DND-41 (cell line): ENCODE data around the gene STAM.
"Not testable (repeated sequence)": the region's sequence is repeated elsewhere in the genome, so short reads cannot be mapped to it uniquely, and the experiment has no call there.

Source experiments
- ATAC-seq: fragments of 200-7000 bp; cut with Tn5 transposase; 3 replicates; pipeline ENCODE4 v1.9.1; 2021; ENCODE audit warnings: low read depth; ENCODE audit not compliant: insufficient read depth
- DNase-seq: peaks from one replicate; pipeline ENCODE4 v3.0.0-alpha.2; 2020
- H2AFZ ChIP-seq: 2 replicates; pipeline ENCODE4 v1.6.0; 2012; ENCODE audit warnings: low read depth, low read length
- H3K27ac ChIP-seq: 2 replicates; pipeline ENCODE4 v1.5.1; 2012; ENCODE audit warnings: low read length, inconsistent platforms
- H3K27me3 ChIP-seq: fragments of 200-600 bp; sonication (generic); 2 replicates; pipeline ENCODE4 v1.6.0; 2012; ENCODE audit warnings: low read length, mild to moderate bottlenecking, inconsistent platforms; ENCODE audit not compliant: insufficient read depth, poor library complexity
- H3K36me3 ChIP-seq: 2 replicates; pipeline ENCODE4 v1.5.1; 2012; ENCODE audit warnings: low read length, inconsistent platforms; ENCODE audit not compliant: insufficient read depth
- H3K4me1 ChIP-seq: 2 replicates; pipeline ENCODE4 v1.5.1; 2012; ENCODE audit warnings: mild to moderate bottlenecking, low read length; ENCODE audit not compliant: insufficient read depth
- H3K4me2 ChIP-seq: 2 replicates; pipeline ENCODE4 v1.6.0; 2012; ENCODE audit warnings: mild to moderate bottlenecking, moderate library complexity, low read length, inconsistent platforms; ENCODE audit not compliant: insufficient read depth
- H3K4me3 ChIP-seq, 2 experiments: fragments of 200-600 bp in 1 of 2; shearing (Covaris generic) in 1 of 2; 2 replicates each; pipeline ENCODE4 v1.5.1; 2012 to 2016; ENCODE audit warnings: inconsistent platforms in 2 of 2, low read length in 2 of 2, mild to moderate bottlenecking in 2 of 2, low read depth in 1 of 2, moderate library complexity in 1 of 2
- H3K79me2 ChIP-seq: 2 replicates; pipeline ENCODE4 v1.6.0; 2012; ENCODE audit warnings: low read length, inconsistent platforms; ENCODE audit not compliant: insufficient read depth
- H3K9ac ChIP-seq: 2 replicates; pipeline ENCODE4 v1.6.0; 2012; ENCODE audit warnings: low read depth, mild to moderate bottlenecking, inconsistent platforms, low read length, moderate library complexity
- H3K9me3 ChIP-seq: 2 replicates; pipeline ENCODE4 v1.5.1; 2012; ENCODE audit warnings: low read length, moderate library complexity, mild to moderate bottlenecking, inconsistent platforms; ENCODE audit not compliant: insufficient read depth, severe bottlenecking
- H4K20me1 ChIP-seq: 2 replicates; pipeline ENCODE4 v1.6.0; 2012; ENCODE audit warnings: low read length; ENCODE audit not compliant: insufficient read depth
- CTCF ChIP-seq: IDR thresholded peaks from 2 replicates; pipeline ENCODE4 v1.5.1; 2012; ENCODE audit warnings: borderline replicate concordance, low read length, moderate library complexity, mild to moderate bottlenecking; ENCODE audit not compliant: poor library complexity, severe bottlenecking; ENCODE audit errors: extremely low read depth
- EZH2 ChIP-seq: IDR thresholded peaks from 3 replicates; pipeline ENCODE4 v1.6.1; 2012; ENCODE audit warnings: borderline replicate concordance, low read depth, mild to moderate bottlenecking, moderate library complexity, low read length, inconsistent platforms; ENCODE audit not compliant: severe bottlenecking

The STAM gene

GRCh38 chr10:17617031-17617911 lies 26.7 kb upstream of the STAM start, which contains the start of gene HACD1:
HACD1 (minus strand) TSS chr10:17617374; CDS start chr10:17617339, 35 bp downstream.
- H3K9ac ChIP-seq, result peak within 1 kb of the TSS; percentile 83
- H3K79me2 ChIP-seq, result peaks cover 3% of the 10 kb centered on the region; the same call in 1 of the 2 replicates
- peak within 1 kb of the TSS; percentile 99 for H3K4me2 ChIP-seq
- H3K36me3 ChIP-seq, result no peaks in the 10 kb centered on the region
- no peaks in the 10 kb centered on the region for H3K9me3 ChIP-seq
- peak within 1 kb of the TSS; percentile 98 for H2AFZ ChIP-seq
- H3K4me1 ChIP-seq, result peaks cover 17% of the 10 kb centered on the region
- H3K27me3 ChIP-seq, result no peaks in the 10 kb centered on the region
- no peaks in the 10 kb centered on the region for H4K20me1 ChIP-seq
- ATAC-seq (peak; percentile 90), DNase-seq (peak; percentile 87)
- TF ChIP-seq EZH2, result no peak
- peak; percentile 47 for TF ChIP-seq CTCF
- peak within 1 kb of the TSS; percentile 77 to 93 for H3K4me3 ChIP-seq
- H3K27ac ChIP-seq, result peak within 1 kb of the TSS; percentile 72

GRCh38 chr10:17622061-17622460 lies 21.9 kb upstream of the STAM start:
- Histone ChIP-seq H3K9ac (no peak overlapping the region), H3K27me3 (no peaks in the 10 kb centered on the region), H3K9me3 (no peaks in the 10 kb centered on the region), H2AFZ (no peak overlapping the region), H3K4me2 (no peak overlapping the region), H4K20me1 (no peaks in the 10 kb centered on the region), H3K4me3 (no peak overlapping the region), H3K79me2 (no peaks in the 10 kb centered on the region), H3K36me3 (no peaks in the 10 kb centered on the region), H3K27ac (no peak overlapping the region), H3K4me1 (peaks cover 11% of the 10 kb centered on the region)
- ATAC-seq (no peak), DNase-seq (no peak)
- TF ChIP-seq EZH2 (no peak), CTCF (no peak)

GRCh38 chr10:17624996-17625395 lies 19.0 kb upstream of the STAM start:
- no peaks in the 10 kb centered on the region for H3K9me3 ChIP-seq
- no peak overlapping the region for H3K4me2 ChIP-seq
- no peaks in the 10 kb centered on the region for H3K4me1 ChIP-seq
- H3K27ac ChIP-seq, result no peak overlapping the region
- H4K20me1 ChIP-seq, result no peaks in the 10 kb centered on the region
- TF ChIP-seq CTCF (no peak), EZH2 (no peak)
- no peaks in the 10 kb centered on the region for H3K27me3 ChIP-seq
- H2AFZ ChIP-seq, result no peak overlapping the region
- H3K9ac ChIP-seq, result no peak overlapping the region
- H3K4me3 ChIP-seq, result no peak overlapping the region
- no peaks in the 10 kb centered on the region for H3K36me3 ChIP-seq
- DNase-seq (no peak), ATAC-seq (no peak)
- no peaks in the 10 kb centered on the region for H3K79me2 ChIP-seq

GRCh38 chr10:17626656-17627055 lies 17.3 kb upstream of the STAM start:
- H3K9me3 ChIP-seq, result no peaks in the 10 kb centered on the region
- H3K4me2 ChIP-seq, result no peak overlapping the region
- no peak overlapping the region for H3K4me3 ChIP-seq
- TF ChIP-seq EZH2, result no peak
- no peak for TF ChIP-seq CTCF
- no peak for ATAC-seq
- no peaks in the 10 kb centered on the region for H3K27me3 ChIP-seq
- no peak for DNase-seq
- H4K20me1 ChIP-seq, result no peaks in the 10 kb centered on the region
- no peak overlapping the region for H2AFZ ChIP-seq
- no peak overlapping the region for H3K9ac ChIP-seq
- H3K79me2 ChIP-seq, result no peaks in the 10 kb centered on the region
- H3K27ac ChIP-seq, result no peak overlapping the region
- no peaks in the 10 kb centered on the region for H3K4me1 ChIP-seq
- no peaks in the 10 kb centered on the region for H3K36me3 ChIP-seq

- not testable (repeated sequence) for H3K27ac ChIP-seq, ATAC-seq, H3K9ac ChIP-seq, H3K4me1 ChIP-seq, H4K20me1 ChIP-seq, DNase-seq, H3K4me2 ChIP-seq, H3K9me3 ChIP-seq, H3K79me2 ChIP-seq, H3K27me3 ChIP-seq, H2AFZ ChIP-seq, H3K4me3 ChIP-seq, H3K36me3 ChIP-seq
Observed at GRCh38 chr10:17632590-17632989, 11.4 kb upstream of the STAM start.
